GM12864 (cell line): ENCODE results near the gene KCNN3.

ENCODE experiments used
- DNase-seq: peaks from one replicate; pipeline ENCODE4 v3.0.0-alpha.2; 2011; ENCODE audit warnings: low read depth
- H3K4me3 ChIP-seq: 2 replicates; pipeline ENCODE4 v1.5.1; 2011; ENCODE audit warnings: mild to moderate bottlenecking, low read depth, low read length, control low read depth
- CTCF ChIP-seq: IDR thresholded peaks from 2 replicates; pipeline ENCODE4 v1.5.1; 2011; ENCODE audit warnings: low read depth, mild to moderate bottlenecking, moderate library complexity, low read length, control low read depth, inconsistent platforms; ENCODE audit errors: missing control alignments

The KCNN3 gene

GRCh38 chr1:154752273-154753030 is 117.6 kb downstream of the KCNN3 start:
- TF ChIP-seq CTCF = peak; percentile 21
- no peak overlapping the region for H3K4me3 ChIP-seq
- no peak for DNase-seq

- DNase-seq = no peak
- no peak overlapping the region for H3K4me3 ChIP-seq
- TF ChIP-seq CTCF = no peak
Observed at GRCh38 chr1:154751690-154752089, 118.4 kb downstream of the KCNN3 start.

- no peak for TF ChIP-seq CTCF
- no peak overlapping the region for H3K4me3 ChIP-seq
- no peak for DNase-seq
Observed at GRCh38 chr1:154750681-154751665, 119.1 kb downstream of the KCNN3 start.

GRCh38 chr1:154749078-154749760 is 120.9 kb downstream of the KCNN3 start:
- no peak overlapping the region for H3K4me3 ChIP-seq
- no peak for DNase-seq
- peak; percentile 63 for TF ChIP-seq CTCF

GRCh38 chr1:154748405-154748775 is 121.7 kb downstream of the KCNN3 start:
- H3K4me3 ChIP-seq = no peak overlapping the region
- no peak for DNase-seq
- no peak for TF ChIP-seq CTCF

- no peak overlapping the region for H3K4me3 ChIP-seq
- no peak for TF ChIP-seq CTCF
- no peak for DNase-seq
Observed at GRCh38 chr1:154747740-154748404, 122.2 kb downstream of the KCNN3 start.
